Lung (tissue), 12 donors: ENCODE results near the gene PLEKHG4B. TPM values are rescaled to one million over a fixed set of nuclear protein-coding genes. Genes with fewer than 3 reads are reported as not detected.
A peak's percentile ranks its signal among the peaks of the same experiment; 100 is the strongest.

Source experiments
- ATAC-seq: fragments of 200-7000 bp; cut with Tn5 transposase; one replicate; pipeline ENCODE4 v1.9.1; 2020; ENCODE audit warnings: moderate number of reproducible peaks; ENCODE audit not compliant: insufficient read depth, low FRiP score
- DNase-seq, 3 donors: peaks; one replicate each; pipeline ENCODE4 v3.0.0-alpha.2; 2013 to 2017
- H3K27ac ChIP-seq, 2 donors: one replicate each; pipeline ENCODE4 v1.5.1; 2013; ENCODE audit warnings: mild to moderate bottlenecking in 2 of 2, moderate library complexity in 2 of 2, control low read depth in 1 of 2, inconsistent platforms in 1 of 2, low read depth in 1 of 2, low read length in 1 of 2
- H3K27me3 ChIP-seq, 3 donors: one replicate each; pipeline ENCODE4 v1.5.1; 2013; ENCODE audit warnings: low read length in 2 of 3; ENCODE audit not compliant: control insufficient read depth in 3 of 3, insufficient read depth in 3 of 3
- H3K36me3 ChIP-seq, 4 donors: one replicate each; pipeline ENCODE4 v1.5.1; 2013; ENCODE audit warnings: low read length in 4 of 4, mild to moderate bottlenecking in 1 of 4, moderate library complexity in 1 of 4; ENCODE audit not compliant: control insufficient read depth in 4 of 4, insufficient read depth in 4 of 4
- H3K4me1 ChIP-seq, 5 donors: one replicate each; pipeline ENCODE4 v1.5.1; 2013; ENCODE audit warnings: low read length in 5 of 5, mild to moderate bottlenecking in 2 of 5, moderate library complexity in 1 of 5; ENCODE audit not compliant: control insufficient read depth in 5 of 5, insufficient read depth in 5 of 5
- H3K4me3 ChIP-seq: one replicate; pipeline ENCODE4 v1.5.1; 2013; ENCODE audit warnings: mild to moderate bottlenecking, control low read depth, moderate library complexity
- H3K9ac ChIP-seq, 2 donors: one replicate each; pipeline ENCODE4 v1.5.1; 2013; ENCODE audit warnings: low read length in 2 of 2, control low read depth in 1 of 2; ENCODE audit not compliant: insufficient read depth in 1 of 2
- H3K9me3 ChIP-seq, 4 donors: one replicate each; pipeline ENCODE4 v1.5.1; 2013; ENCODE audit warnings: low read length in 3 of 4, mild to moderate bottlenecking in 1 of 4, moderate library complexity in 1 of 4; ENCODE audit not compliant: control insufficient read depth in 4 of 4, insufficient read depth in 3 of 4
- WGBS, 2 donors: extraction: QIAGEN DNeasy Blood & Tissue Kit; methylation state at CpG; one replicate each; pipeline ENCODE4 v1.1.7; 2013; 5-methylcytosine and 5-hydroxymethylcytosine counted together
- polyA plus RNA-seq, 2 donors: library from polyadenylated mRNA; stranded (reverse); fragments of 200-250 nt; gene quantifications; one replicate each; pipeline ENCODE4 v1.2.1, GENCODE V29; 2013
- total RNA-seq, 2 donors: library from RNA; depleted of rRNA in 1 of 2; stranded (reverse); fragments of >200 nt in 1 of 2; gene quantifications; one replicate each; pipeline ENCODE4 v1.2.1, GENCODE V29; 2014 to 2021
- TF ChIP-seq, protein P1 (sequence below): IDR thresholded peaks from 2 replicates; pipeline ENCODE4 v1.5.1; 2012; ENCODE audit warnings: mild to moderate bottlenecking; ENCODE audit errors: control extremely low read depth, extremely low read depth
- donor health status: control.
- donor health status: control.
- donor health status: Bipolar disorder and iron deficiency.
- donor health status: healthy.
- donor health status: DM: yes; HTN: yes; CAD: no.

The PLEKHG4B gene
- total and polyA plus RNA-seq, 4 donors = 0.24 to 4.7 (median 3.0) TPM

DNA sequence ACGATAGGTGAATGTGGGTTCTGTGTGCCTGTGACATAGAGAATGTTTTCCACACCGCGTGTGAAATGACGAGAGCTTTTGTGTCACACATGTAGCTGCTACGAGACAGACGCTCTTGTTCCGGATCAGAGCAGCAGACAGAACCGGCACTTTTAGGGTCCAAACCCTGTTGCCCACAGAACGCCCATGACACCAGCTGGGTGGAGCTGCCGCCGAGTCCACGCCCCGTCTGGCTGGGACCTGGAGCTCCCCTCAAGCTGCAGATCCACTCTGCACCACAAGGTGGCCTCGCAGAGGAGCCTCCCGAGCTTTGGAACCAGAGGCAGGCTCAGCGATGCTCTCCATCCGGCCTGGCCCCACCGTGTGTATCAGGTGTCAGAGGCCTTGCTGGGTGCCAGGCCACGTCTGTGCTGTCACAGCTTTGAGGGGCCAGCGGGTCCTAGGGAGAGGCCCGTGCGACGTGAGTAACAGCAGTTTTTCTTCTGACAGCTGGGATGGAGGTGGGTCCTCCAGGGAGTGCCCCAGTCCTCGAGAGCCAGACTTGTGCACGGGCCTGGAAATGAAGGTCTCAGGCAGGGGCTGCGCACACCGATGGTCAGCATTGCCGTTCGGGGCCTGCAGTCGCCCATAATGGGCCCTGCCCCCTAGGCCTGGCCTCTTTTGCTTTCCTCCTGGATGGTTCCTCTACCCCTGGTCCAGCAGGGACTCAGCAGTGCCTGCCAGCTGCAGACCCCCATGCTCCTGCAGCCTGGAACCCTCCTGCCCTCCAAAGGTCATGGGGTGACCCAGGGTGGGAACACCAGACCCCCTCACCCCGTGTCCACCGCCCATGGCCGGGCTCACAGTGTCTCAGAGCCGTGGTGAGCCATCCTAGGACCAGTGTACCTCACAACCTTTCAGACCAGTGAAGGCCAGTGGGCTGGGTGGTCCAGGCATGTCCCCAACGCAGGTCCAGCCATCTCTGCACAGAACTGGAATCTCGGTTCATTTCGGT lies 96.8 kb downstream of the PLEKHG4B start:
- TF ChIP-seq, protein P1, sequence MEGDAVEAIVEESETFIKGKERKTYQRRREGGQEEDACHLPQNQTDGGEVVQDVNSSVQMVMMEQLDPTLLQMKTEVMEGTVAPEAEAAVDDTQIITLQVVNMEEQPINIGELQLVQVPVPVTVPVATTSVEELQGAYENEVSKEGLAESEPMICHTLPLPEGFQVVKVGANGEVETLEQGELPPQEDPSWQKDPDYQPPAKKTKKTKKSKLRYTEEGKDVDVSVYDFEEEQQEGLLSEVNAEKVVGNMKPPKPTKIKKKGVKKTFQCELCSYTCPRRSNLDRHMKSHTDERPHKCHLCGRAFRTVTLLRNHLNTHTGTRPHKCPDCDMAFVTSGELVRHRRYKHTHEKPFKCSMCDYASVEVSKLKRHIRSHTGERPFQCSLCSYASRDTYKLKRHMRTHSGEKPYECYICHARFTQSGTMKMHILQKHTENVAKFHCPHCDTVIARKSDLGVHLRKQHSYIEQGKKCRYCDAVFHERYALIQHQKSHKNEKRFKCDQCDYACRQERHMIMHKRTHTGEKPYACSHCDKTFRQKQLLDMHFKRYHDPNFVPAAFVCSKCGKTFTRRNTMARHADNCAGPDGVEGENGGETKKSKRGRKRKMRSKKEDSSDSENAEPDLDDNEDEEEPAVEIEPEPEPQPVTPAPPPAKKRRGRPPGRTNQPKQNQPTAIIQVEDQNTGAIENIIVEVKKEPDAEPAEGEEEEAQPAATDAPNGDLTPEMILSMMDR = peak; percentile 76
- H3K27me3 ChIP-seq = peaks cover 0 to 6% (median 3%) of the 10 kb centered on the region in 3 donors
- H3K4me3 ChIP-seq = no peak overlapping the region
- ATAC-seq = peak; percentile 91
- H3K9ac ChIP-seq = no peak overlapping the region
- H3K36me3 ChIP-seq = no peaks in the 10 kb centered on the region
- no peaks in the 10 kb centered on the region for H3K9me3 ChIP-seq
- peak; percentile 84 to 88 (median 86) for DNase-seq
- 34 to 42% methylated on average over 37 of the region's 37 CpGs for WGBS, 2 donors
- peak overlapping the region in 1 of 2 donors; percentile 74 for H3K27ac ChIP-seq
- peaks cover 0 to 5% (median 3%) of the 10 kb centered on the region in 5 donors for H3K4me1 ChIP-seq

DNA sequence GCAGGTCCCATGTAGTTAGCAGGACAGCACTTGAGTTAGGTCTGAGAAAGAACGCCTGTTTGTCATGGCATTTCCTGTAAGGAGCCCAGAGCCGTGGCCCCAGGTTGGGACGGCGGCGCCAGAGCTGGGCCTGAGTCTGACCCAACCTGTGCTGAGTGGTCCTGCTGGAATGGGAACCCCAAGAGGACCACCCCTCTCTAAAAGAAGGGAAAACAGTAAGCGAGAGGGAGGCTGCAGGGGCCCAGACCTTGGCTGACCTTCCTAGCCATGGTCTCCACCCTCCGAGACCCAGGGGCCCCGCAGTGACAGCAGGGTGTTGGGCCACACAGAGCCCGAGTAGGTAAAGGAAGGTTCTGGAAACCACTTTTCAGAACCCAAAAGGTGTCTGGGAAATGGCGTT lies 97.5 kb downstream of the PLEKHG4B start:
- 85 to 93% methylated on average over 9 to 10 of the region's 10 CpGs for WGBS, 2 donors
- peak overlapping the region in 1 of 2 donors; percentile 74 for H3K27ac ChIP-seq
- no peak overlapping the region for H3K4me3 ChIP-seq
- no peaks in the 10 kb centered on the region for H3K9me3 ChIP-seq
- TF ChIP-seq, protein P1 = no peak
- H3K27me3 ChIP-seq = peaks cover 0 to 6% (median 3%) of the 10 kb centered on the region in 3 donors
- ATAC-seq (no peak), DNase-seq (no peak)
- no peaks in the 10 kb centered on the region for H3K36me3 ChIP-seq
- H3K9ac ChIP-seq = no peak overlapping the region
- peaks cover 0 to 5% (median 3%) of the 10 kb centered on the region in 5 donors for H3K4me1 ChIP-seq

DNA sequence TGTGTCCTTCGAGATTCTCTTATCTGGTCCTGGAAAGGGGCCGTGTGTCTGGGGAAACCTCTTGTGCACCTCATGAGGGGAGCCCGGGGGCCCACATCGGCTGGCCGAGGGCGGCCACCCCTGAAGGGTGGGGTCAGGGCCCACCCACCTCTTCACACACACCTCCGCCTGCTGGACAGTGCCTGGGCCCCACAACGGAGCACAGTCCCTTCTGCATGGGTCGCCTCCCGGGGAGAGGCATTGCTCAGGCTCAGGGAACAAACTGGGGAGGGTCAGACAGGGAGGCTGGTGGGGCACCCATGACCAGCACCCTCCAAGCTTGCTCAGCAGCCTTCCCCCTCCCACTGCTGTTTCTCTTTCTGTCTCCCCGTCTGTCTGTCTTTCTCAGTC lies 98.0 kb downstream of the PLEKHG4B start:
- TF ChIP-seq, protein P1 = no peak
- no peak for DNase-seq
- Histone ChIP-seq H3K4me1 (peaks cover 0 to 5% (median 3%) of the 10 kb centered on the region in 5 donors), H3K27me3 (peaks cover 0 to 6% (median 3%) of the 10 kb centered on the region in 3 donors), H3K36me3 (no peaks in the 10 kb centered on the region), H3K9ac (no peak overlapping the region), H3K27ac (peak overlapping the region in 1 of 2 donors; percentile 74), H3K4me3 (no peak overlapping the region), H3K9me3 (no peaks in the 10 kb centered on the region)
- ATAC-seq = no peak
- WGBS, 2 donors = 67 to 79% methylated on average over 11 of the region's 11 CpGs
